ENCODE measurements around the gene ELAVL1. TPM values are rescaled to one million over a fixed set of nuclear protein-coding genes. Genes with fewer than 3 reads are reported as not detected.

The ELAVL1 gene
- total RNA-seq, 8 experiments from 2014 or later = 22.4 to 86.2 (median 31.9) TPM

DNA sequence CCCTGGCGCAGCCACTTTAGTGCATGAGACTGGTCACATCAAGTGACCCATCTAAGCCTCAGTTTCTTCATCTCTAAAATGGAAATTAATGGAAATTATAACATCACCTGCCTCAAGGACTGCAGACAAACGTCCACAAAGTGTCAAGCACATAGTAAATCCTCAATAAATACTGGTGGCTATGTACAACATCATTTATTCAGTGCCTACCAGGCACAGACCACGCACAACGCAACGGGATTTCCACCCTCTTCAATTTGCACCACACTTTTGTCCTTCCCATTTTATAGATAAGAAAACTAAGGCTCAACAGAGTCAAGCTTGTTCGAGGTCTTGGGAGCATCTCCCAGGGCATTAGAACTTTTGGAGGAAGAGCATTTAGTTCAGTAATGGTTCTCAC, 1.4 kb downstream of the ELAVL1 start:
- Histone ChIP-seq H3K4me3 (peak overlapping the region; percentile 71 to 92 (median 79)), H3K27ac (peak overlapping the region in 1 of 2 donors; percentile 96), H3K4me1 (replicated peaks in 1 of 2) (peaks cover 14 to 20% of the 10 kb centered on the region in 2 donors)
- 14 to 88% (median 76%) methylated on average over 1 to 5 of the region's 6 CpGs; no CpG with 5 or more reads in 1 of the 10 experiments for WGBS, 10 experiments
- ATAC-seq (replicated peaks in 6 of 8) = no peak
- in situ Hi-C loops (cut with MboI; ENCODE audit: low pct_unique_long_range_greater_than_20kb in 2 of 9, low sequenced_read_pairs in 9 of 9, unreplicated experiment in 9 of 9) = no loop called here

DNA sequence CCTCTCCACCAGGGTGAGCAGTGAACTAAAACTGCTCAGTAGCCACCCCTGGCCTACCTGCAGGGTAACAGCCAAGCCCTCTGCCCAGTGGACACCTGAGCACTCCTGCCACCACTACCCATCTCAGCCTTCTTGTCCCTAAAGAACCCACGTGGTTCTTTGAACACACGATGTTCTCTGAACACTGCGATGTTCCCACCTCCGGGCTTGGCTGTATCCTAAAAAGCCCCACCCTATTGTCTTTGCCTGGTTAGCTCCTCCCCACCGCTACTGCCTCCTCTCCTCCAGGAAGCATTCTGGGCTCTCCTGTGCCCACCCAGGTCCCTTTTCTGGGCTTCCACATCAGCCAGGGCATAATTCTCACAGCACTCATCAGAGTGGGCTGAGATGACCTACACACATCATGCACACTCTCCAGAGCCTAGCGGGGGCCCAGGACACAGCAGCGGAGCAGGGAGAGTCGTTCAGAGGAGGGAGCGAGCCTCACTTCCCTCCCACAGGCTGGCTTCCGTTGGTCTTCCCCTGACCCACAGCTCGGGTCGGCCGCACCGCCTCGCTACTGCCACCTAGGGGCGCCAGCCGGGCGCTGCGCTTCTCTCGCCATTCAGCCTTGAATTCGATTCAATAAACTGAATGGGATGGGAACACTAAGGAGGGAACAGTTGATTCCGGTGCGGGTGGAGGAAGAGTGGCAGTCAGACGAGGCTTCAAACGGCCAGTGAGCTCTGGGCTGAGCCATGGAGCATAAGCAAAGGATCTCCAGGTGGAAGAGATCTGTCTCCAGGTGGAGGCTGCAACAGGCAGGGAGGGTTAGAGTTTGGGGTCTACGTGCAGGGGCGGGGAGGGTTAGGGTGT, 3.2 kb downstream of the ELAVL1 start:
- WGBS, 10 experiments = 0 to 33% (median 7%) methylated on average over 1 to 14 of the region's 27 CpGs; no CpG with 5 or more reads in 4 of the 10 experiments
- peak; percentile 57 to 86 (median 76) for ATAC-seq (replicated peaks in 6 of 8)
- Histone ChIP-seq H3K4me3 (peak overlapping the region; percentile 11 to 32 (median 20)), H3K4me1 (replicated peaks in 1 of 2) (peaks cover 14 to 20% of the 10 kb centered on the region in 2 donors), H3K27ac (peak overlapping the region; percentile 49 to 80)
- in situ Hi-C loops (cut with MboI; ENCODE audit: low pct_unique_long_range_greater_than_20kb in 2 of 9, low sequenced_read_pairs in 9 of 9, unreplicated experiment in 9 of 9) = no loop called here

DNA sequence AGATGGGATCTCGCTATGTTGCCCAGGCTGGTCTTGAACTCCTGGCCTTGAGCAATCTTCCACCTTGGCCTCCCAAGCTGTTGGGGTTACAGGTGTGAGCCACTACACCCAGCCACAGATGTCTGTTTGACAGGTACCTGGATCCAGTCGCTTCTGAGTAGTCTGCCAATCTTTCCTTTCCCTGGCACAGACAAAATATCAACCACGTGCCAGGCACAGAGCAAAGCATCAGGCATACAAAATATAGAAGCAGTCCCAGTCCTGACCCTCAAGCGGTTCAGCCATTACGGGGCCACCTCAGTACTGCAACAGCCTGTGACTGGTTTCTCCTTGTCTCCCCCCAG, 3.8 kb downstream of the ELAVL1 start:
- ATAC-seq (replicated peaks in 6 of 8) = no peak
- Histone ChIP-seq H3K4me1 (replicated peaks in 1 of 2) (peaks cover 12 to 20% of the 10 kb centered on the region in 2 donors), H3K4me3 (no peak overlapping the region), H3K27ac (peak overlapping the region in 1 of 2 donors; percentile 80)
- 60 to 100% (median 100%) methylated on average over 1 to 3 of the region's 5 CpGs; no CpG with 5 or more reads in 2 of the 10 experiments for WGBS, 10 experiments
- in situ Hi-C loops (cut with MboI; ENCODE audit: low pct_unique_long_range_greater_than_20kb in 2 of 9, low sequenced_read_pairs in 9 of 9, unreplicated experiment in 9 of 9) = no loop called here

DNA sequence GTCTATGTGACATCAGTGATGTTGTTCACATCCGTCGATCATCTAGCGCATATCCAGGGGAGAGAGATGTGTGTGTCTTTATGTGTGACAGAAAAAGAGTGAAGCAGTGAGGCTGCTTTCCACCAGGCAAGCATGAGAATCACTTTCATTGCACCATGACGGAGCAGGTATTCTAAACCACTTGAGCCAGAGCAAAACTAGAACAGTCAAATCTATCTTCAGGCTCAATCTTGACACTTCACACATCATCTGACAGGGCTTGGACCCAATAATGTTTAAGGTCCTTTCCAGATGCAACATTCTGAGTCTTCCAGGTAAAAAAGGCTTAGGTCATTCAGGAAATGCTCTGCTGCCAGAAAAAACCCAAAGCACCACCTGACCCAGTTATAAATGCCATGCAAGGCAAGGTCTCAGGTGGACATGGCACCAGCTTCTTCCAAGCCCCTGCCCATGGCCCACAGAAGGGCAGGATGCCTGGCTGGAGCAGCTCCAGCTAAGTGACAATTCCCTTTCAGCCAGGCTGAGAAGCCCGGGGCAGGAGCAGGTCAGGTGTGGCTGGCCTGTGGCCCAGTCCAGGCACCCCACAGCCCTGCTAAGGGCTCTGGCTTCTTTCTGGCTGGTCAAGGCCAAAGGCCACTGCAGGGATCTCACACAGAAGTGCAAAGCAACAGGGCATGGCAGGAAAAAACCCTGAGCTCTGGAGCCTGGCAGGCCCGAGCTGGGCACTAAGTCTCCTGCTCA, 5.0 kb downstream of the ELAVL1 start:
- no peak overlapping the region for H3K4me3 ChIP-seq
- WGBS, 10 experiments = 80 to 100% (median 100%) methylated on average over 1 to 4 of the region's 6 CpGs; no CpG with 5 or more reads in 3 of the 10 experiments
- peaks cover 8 to 16% of the 10 kb centered on the region in 2 donors for H3K4me1 ChIP-seq (replicated peaks in 1 of 2)
- ATAC-seq (replicated peaks in 6 of 8) = no peak
- in situ Hi-C loops (cut with MboI; ENCODE audit: low pct_unique_long_range_greater_than_20kb in 2 of 9, low sequenced_read_pairs in 9 of 9, unreplicated experiment in 9 of 9) = no loop called here
- no peak overlapping the region for H3K27ac ChIP-seq

DNA sequence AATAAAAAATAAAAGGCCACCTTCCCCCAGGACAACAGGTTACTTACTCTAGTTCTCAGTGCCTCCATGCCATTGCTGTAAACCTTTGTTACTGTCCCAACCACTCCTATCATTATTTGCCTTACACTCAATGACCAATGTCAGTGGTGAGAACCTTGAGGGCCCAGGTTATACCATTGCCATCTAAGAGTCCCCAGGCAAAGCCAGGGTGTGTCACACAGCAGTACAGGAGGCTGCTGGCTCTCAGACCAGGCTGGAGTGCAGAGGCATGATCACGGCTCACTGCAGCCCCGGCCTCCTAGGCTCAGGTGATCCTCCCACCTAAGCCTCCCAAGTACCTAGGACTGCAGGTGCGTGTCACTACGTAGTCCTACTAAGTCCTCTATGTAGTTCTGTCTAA, 6.1 kb downstream of the ELAVL1 start:
- in situ Hi-C loops (cut with MboI; ENCODE audit: low pct_unique_long_range_greater_than_20kb in 2 of 9, low sequenced_read_pairs in 9 of 9, unreplicated experiment in 9 of 9) = no loop called here
- ATAC-seq (replicated peaks in 6 of 8) = no peak
- WGBS, 10 experiments = 69 to 100% (median 94%) methylated on average over 2 to 3 of the region's 4 CpGs; no CpG with 5 or more reads in 6 of the 10 experiments
- Histone ChIP-seq H3K4me3 (no peak overlapping the region), H3K4me1 (replicated peaks in 1 of 2) (peaks cover 8 to 15% of the 10 kb centered on the region in 2 donors), H3K27ac (no peak overlapping the region)

DNA sequence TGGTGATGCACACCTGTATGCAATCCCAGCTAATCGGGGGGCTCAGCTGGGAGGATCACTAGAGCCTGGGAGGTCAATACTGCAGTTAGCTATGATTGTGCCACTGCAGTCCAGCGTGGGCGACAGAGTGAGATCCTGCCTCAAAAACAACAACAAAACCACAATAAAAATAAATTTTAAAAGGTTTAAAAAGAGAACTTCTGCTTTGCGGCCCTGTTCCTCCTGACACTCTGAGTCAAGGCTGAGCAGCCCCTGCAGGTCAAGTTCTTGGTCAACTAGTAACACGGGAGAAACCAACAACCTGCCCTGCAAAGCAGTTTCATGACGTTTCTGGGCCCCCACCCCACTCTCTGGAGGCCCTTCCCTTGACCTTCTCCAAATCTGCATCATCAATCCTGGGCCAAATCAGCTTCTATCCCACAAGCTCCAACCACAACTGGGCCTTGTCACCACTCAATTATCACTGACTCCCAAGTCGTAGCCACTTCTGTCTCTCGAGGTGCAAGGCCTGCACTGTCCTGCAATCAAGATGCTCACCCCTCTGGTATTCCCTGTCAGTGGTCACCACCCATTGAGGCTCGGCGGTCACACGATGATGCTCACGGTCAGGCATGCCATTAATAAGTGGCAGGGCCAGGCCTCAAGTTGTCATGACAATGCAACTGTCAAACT, 7.5 kb downstream of the ELAVL1 start:
- in situ Hi-C loops (cut with MboI; ENCODE audit: low pct_unique_long_range_greater_than_20kb in 2 of 9, low sequenced_read_pairs in 9 of 9, unreplicated experiment in 9 of 9) = no loop called here
- WGBS, 10 experiments = 76 to 100% (median 96%) methylated on average over 1 to 11 of the region's 12 CpGs
- no peak for ATAC-seq (replicated peaks in 6 of 8)
- no peak overlapping the region for H3K4me3 ChIP-seq
- no peak overlapping the region for H3K27ac ChIP-seq
- H3K4me1 ChIP-seq (replicated peaks in 1 of 2) = peaks cover 8% of the 10 kb centered on the region in 2 donors

DNA sequence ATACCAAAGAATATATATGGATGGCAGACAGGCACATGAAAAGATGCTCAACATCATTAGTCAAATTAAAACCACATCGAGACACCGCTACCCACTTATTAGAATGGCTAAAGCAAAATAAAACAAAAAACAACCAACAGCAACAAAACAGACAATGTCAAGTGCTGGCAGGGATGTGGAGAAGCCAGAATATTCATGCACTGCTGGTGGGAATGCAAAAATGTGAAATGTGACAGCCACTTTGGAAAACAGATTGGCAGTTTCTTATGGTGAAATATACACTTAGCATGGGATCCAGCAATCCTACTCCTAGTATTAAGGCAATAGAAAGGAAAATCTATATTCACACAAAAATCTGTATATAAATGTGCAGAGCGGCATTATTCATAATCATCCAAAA, 8.6 kb downstream of the ELAVL1 start:
- in situ Hi-C loops (cut with MboI; ENCODE audit: low pct_unique_long_range_greater_than_20kb in 2 of 9, low sequenced_read_pairs in 9 of 9, unreplicated experiment in 9 of 9) = no loop called here
- no peak for ATAC-seq (replicated peaks in 6 of 8)
- Histone ChIP-seq H3K4me3 (no peak overlapping the region), H3K4me1 (replicated peaks in 1 of 2) (peaks cover under 1 to 5% of the 10 kb centered on the region in 2 donors), H3K27ac (no peak overlapping the region)
- 56 to 100% (median 100%) methylated on average over 1 to 3 of the region's 3 CpGs; no CpG with 5 or more reads in 2 of the 10 experiments for WGBS, 10 experiments

DNA sequence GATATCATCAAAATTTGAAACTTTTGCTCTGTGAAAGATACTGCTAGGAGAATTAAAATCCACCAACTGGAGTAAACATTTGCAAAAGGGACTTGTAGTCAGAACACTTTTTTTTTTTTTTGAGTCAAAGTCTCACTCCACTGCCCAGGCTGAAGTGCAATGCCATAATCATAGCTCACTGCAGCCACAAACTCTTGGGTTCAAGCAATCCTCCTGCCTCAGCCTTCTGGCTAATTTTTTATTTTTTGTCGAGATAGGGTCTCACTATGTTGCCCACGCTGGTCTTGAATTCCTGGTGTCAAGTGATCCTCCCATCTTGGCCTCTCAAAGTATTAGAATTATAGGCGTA, 9.7 kb downstream of the ELAVL1 start:
- no peak overlapping the region for H3K4me3 ChIP-seq
- in situ Hi-C loops (cut with MboI; ENCODE audit: low pct_unique_long_range_greater_than_20kb in 2 of 9, low sequenced_read_pairs in 9 of 9, unreplicated experiment in 9 of 9) = no loop called here
- no peak for ATAC-seq (replicated peaks in 6 of 8)
- H3K27ac ChIP-seq = no peak overlapping the region
- no peaks in the 10 kb centered on the region for H3K4me1 ChIP-seq (replicated peaks in 1 of 2)
- WGBS, 10 experiments = 67 to 100% (median 100%) methylated on average over 1 to 2 of the region's 3 CpGs; no CpG with 5 or more reads in 7 of the 10 experiments

DNA sequence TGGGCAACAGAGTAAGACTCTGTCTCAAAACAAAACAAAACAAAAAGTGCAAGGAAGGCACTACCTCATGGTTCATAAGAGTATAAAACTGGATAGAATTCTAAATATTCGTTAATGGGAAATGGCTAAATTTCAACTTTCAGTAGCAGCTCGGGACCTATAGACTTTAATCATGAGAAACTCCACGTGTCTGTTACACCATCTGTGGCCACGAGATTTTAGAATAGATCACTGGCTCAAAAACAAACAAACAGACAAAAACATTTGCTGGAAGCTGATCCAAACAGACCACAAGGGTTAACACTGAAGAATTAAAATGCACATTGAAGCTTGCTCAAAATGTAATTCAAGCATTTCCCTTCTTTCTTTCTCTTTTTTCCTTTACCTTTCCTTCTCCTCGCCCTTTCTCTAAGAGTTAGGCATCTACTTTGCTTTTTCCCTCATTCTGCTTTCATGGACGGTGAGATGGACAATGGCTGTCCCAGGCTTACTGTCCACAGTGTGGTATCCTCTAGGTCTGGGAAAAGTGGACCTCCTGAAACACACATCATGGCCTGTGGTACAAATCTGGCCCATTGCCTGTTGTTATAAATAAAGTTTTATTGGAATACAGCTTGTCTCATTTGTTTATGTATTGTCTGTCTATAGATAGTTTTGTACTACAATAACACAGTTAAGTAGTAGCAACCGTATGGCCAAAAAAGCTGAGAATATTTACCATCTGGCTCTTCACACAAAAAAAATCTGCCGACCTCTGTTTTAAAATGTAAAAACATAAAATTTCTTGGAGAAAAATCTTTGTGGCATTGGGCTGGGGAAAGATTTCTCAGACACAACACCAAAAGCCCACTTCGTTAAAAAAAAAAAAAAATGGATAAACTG, 10.3 kb downstream of the ELAVL1 start:
- in situ Hi-C loops (cut with MboI; ENCODE audit: low pct_unique_long_range_greater_than_20kb in 2 of 9, low sequenced_read_pairs in 9 of 9, unreplicated experiment in 9 of 9) = no loop called here
- Histone ChIP-seq H3K4me3 (no peak overlapping the region), H3K27ac (no peak overlapping the region), H3K4me1 (replicated peaks in 1 of 2) (no peaks in the 10 kb centered on the region)
- WGBS, 10 experiments = 60 to 97% (median 87%) methylated on average over 3 to 9 of the region's 9 CpGs
- no peak for ATAC-seq (replicated peaks in 6 of 8)

DNA sequence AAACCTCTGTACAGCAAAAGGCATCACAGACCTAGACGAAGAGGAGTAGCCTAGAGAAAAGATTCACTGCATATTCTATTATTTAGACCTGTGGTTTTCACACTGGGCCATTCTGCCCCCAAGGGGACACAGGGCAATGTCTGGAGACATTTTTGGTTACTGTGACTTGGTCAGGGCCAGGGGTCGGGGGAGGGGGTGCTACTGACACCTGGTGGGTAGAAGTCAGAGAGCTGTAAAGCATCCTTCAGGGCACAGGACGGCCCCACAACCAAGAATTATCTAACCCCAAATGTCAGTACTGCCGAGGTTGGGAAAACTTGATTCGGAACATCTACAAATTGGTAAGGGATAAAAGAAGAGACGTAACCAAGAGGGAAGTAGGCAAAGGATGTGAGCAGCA, 11.3 kb downstream of the ELAVL1 start:
- Histone ChIP-seq H3K4me1 (replicated peaks in 1 of 2) (no peaks in the 10 kb centered on the region), H3K4me3 (no peak overlapping the region), H3K27ac (no peak overlapping the region)
- ATAC-seq (replicated peaks in 6 of 8) = peak in 2 of 8 experiments; percentile 20 to 26
- in situ Hi-C loops (cut with MboI; ENCODE audit: low pct_unique_long_range_greater_than_20kb in 2 of 9, low sequenced_read_pairs in 9 of 9, unreplicated experiment in 9 of 9) = no loop called here
- whole genome bisulfite sequencing, 10 experiments = 52 to 100% (median 80%) methylated on average over 1 to 5 of the region's 6 CpGs; no CpG with 5 or more reads in 1 of the 10 experiments

DNA sequence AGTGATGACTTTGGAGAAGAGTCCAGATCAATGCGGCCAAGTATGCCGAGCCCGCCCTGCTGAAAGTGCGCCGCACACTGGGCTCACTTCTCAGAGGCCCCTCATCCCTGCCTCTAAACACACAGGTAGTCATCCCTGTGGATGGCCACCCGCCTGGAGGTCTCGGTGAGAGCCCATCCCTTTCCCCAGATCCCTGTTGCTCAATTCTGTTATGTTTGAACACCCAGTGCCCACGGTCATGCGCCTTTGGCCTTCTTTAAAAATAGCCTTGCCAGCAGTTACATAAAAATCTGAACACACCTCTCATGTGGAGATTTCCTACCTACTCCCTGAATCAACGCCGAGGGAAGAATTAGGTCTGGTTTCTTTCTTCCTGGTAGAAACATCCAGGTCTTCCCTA, 11.9 kb downstream of the ELAVL1 start:
- ATAC-seq (replicated peaks in 6 of 8) = peak in 3 of 8 experiments; percentile 16 to 46 (median 27)
- Histone ChIP-seq H3K4me3 (no peak overlapping the region), H3K27ac (no peak overlapping the region), H3K4me1 (replicated peaks in 1 of 2) (no peaks in the 10 kb centered on the region)
- WGBS, 10 experiments = 49 to 100% (median 98%) methylated on average over 1 to 4 of the region's 11 CpGs; no CpG with 5 or more reads in 3 of the 10 experiments
- in situ Hi-C loops (cut with MboI; ENCODE audit: low pct_unique_long_range_greater_than_20kb in 2 of 9, low sequenced_read_pairs in 9 of 9, unreplicated experiment in 9 of 9) = no loop called here

DNA sequence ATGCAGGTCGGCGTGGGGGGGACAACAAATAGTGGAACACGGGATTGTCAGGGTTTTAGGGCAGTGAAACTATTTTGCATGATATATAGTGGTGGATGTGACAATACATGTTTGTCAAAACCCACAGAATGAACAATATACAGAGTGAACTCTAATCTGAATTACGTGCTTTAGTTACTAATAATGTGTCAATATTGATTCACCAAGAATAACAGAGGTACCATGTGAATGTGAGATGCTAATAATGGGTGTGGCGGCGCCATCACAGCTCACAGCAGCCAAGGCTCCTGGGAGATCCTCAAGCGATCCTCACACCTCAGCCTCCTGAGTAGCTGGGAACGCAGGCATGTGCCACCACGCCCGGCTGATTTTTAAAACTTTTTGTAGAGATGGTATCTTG, 12.9 kb downstream of the ELAVL1 start:
- no peak overlapping the region for H3K4me3 ChIP-seq
- no peaks in the 10 kb centered on the region for H3K4me1 ChIP-seq (replicated peaks in 1 of 2)
- peak in 1 of 8 experiments; percentile 22 for ATAC-seq (replicated peaks in 6 of 8)
- 75 to 100% (median 90%) methylated on average over 1 to 8 of the region's 10 CpGs; no CpG with 5 or more reads in 1 of the 10 experiments for WGBS, 10 experiments
- H3K27ac ChIP-seq = no peak overlapping the region
- in situ Hi-C loops (cut with MboI; ENCODE audit: low pct_unique_long_range_greater_than_20kb in 2 of 9, low sequenced_read_pairs in 9 of 9, unreplicated experiment in 9 of 9) = no loop called here
